Subcutaneous abdominal adipose tissue (tissue), 5 donors: ENCODE data around the gene GPR27.

Experiments used
- H3K27ac ChIP-seq: one replicate; pipeline ENCODE4 v1.7.0; 2013; ENCODE audit warnings: low read depth, mild to moderate bottlenecking, inconsistent platforms, low read length, moderate library complexity
- H3K27me3 ChIP-seq, 5 donors: one replicate each; pipeline ENCODE4 v1.7.0; 2013; ENCODE audit warnings: low read length in 5 of 5, inconsistent platforms in 1 of 5; ENCODE audit not compliant: control insufficient read depth in 5 of 5, insufficient read depth in 4 of 5
- H3K36me3 ChIP-seq, 5 donors: one replicate each; pipeline ENCODE4 v1.7.0; 2013; ENCODE audit warnings: low read length in 5 of 5; ENCODE audit not compliant: control insufficient read depth in 5 of 5, insufficient read depth in 5 of 5
- H3K4me1 ChIP-seq, 5 donors: one replicate each; pipeline ENCODE4 v1.7.0; 2013; ENCODE audit warnings: low read length in 5 of 5, mild to moderate bottlenecking in 3 of 5, moderate library complexity in 1 of 5; ENCODE audit not compliant: control insufficient read depth in 5 of 5, insufficient read depth in 5 of 5
- H3K4me3 ChIP-seq, 5 donors: one replicate each; pipeline ENCODE4 v1.7.0; 2013; ENCODE audit warnings: low read length in 5 of 5, low read depth in 1 of 5
- H3K9ac ChIP-seq, 5 donors: one replicate each; pipeline ENCODE4 v1.7.0; 2013; ENCODE audit warnings: low read length in 5 of 5, mild to moderate bottlenecking in 4 of 5, moderate library complexity in 3 of 5
- H3K9me3 ChIP-seq, 5 donors: one replicate each; pipeline ENCODE4 v1.7.0; 2013; ENCODE audit warnings: low read length in 5 of 5; ENCODE audit not compliant: control insufficient read depth in 5 of 5
- donor health status: healthy.
- donor health status: healthy.
- donor health status: healthy.
- donor health status: healthy.
- donor health status: healthy.

Gene GPR27

DNA sequence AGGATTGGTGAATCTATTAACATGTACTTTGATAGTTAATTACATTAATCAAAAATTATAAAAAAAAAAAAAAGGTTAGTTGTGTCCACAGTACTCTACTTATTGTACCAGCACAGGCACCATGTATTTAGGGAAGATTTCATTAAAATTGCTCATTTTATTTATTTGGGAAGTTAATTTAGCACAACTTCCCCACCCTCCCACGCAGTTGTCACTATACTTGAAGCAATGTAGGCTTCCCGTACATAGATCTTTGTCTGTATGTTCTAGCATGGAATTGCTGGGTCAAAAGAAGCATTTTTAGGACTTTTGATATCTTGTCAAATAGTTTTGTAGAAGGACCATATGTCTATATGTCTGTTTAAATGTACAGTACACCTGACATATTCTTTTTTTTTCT lies 4.4 kb downstream of the GPR27 start:
- Histone ChIP-seq H3K9ac (no peak overlapping the region), H3K36me3 (no peaks in the 10 kb centered on the region), H3K4me1 (peaks cover 0 to 10% (median 2%) of the 10 kb centered on the region in 5 donors), H3K27ac (no peak overlapping the region), H3K9me3 (no peaks in the 10 kb centered on the region), H3K27me3 (peaks cover 0 to 12% (median 4%) of the 10 kb centered on the region in 5 donors), H3K4me3 (no peak overlapping the region)

DNA sequence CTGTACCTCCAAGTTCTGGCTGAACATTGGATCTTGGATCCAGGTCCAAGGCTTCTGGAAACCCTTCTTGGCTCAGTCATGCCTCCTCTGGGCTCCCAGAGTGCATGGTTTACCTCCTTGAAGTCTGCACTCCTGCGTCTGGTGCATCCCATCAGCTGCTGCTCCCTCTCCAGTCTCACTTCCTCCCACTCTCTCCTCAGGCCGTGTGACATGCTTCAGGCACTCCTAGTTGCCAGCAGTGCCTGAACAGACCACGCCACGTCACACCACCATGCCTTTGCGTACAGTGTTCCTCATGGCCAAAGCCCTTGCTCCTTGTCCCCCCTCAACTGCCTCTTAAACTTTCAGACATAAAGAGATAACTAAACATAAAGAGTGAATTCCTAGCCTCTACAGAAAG lies 5.7 kb downstream of the GPR27 start:
- no peak overlapping the region for H3K4me3 ChIP-seq
- no peaks in the 10 kb centered on the region for H3K36me3 ChIP-seq
- H3K9me3 ChIP-seq = no peaks in the 10 kb centered on the region
- no peak overlapping the region for H3K9ac ChIP-seq
- no peak overlapping the region for H3K27ac ChIP-seq
- H3K27me3 ChIP-seq = peaks cover 0 to 12% (median 2%) of the 10 kb centered on the region in 5 donors
- peaks cover 0 to 4% (median 0%) of the 10 kb centered on the region in 5 donors for H3K4me1 ChIP-seq

GRCh38 chr3:71760140-71760539 lies 6.5 kb downstream of the GPR27 start:
- H3K36me3 ChIP-seq = no peaks in the 10 kb centered on the region
- no peaks in the 10 kb centered on the region for H3K9me3 ChIP-seq
- H3K27ac ChIP-seq = no peak overlapping the region
- H3K4me3 ChIP-seq = no peak overlapping the region
- H3K4me1 ChIP-seq = no peaks in the 10 kb centered on the region
- H3K27me3 ChIP-seq = peaks cover 0 to 7% (median 2%) of the 10 kb centered on the region in 5 donors
- H3K9ac ChIP-seq = no peak overlapping the region

DNA sequence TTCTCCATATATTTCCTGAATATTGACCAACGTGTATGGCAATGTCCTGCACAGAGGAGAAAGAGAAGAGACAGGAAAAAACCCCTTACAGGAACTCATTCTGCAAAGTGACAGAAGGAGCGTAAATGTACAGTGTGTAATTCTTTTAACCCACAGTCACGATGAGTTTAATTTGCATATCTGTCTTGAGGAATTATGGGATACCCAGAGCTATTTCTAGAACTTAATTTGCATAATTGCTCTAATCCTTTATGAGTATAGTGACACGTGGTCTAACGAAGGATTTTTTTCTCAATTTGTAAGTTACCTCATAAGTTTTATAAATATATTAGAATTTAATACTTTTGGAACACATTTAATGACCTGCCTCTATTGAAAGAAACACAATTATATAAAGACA lies 9.8 kb downstream of the GPR27 start:
- Histone ChIP-seq H3K36me3 (no peaks in the 10 kb centered on the region), H3K9me3 (no peaks in the 10 kb centered on the region), H3K9ac (no peak overlapping the region), H3K27ac (no peak overlapping the region), H3K4me3 (no peak overlapping the region), H3K4me1 (no peaks in the 10 kb centered on the region), H3K27me3 (peaks cover 0 to 5% (median 0%) of the 10 kb centered on the region in 5 donors)

DNA sequence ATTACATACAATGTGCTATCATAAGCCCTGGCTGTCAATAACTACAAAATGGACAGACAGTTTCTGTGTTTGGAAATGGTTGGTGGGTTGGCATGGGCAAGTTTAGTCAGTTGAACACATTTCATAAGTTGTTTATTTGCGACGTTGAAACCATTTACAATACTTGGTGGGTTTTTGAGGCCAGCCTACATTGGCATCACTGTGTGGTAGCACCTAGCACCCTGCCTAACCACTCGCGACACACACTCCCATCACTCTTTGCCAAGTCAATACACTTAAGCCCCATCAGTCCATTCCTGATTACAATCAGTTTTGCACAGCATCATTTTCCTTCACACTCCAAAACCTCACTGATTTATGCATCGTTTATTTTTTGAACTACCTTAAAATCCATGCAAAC lies 17.5 kb downstream of the GPR27 start:
- Histone ChIP-seq H3K9ac (no peak overlapping the region), H3K9me3 (no peaks in the 10 kb centered on the region), H3K4me1 (no peaks in the 10 kb centered on the region), H3K36me3 (no peaks in the 10 kb centered on the region), H3K27me3 (peaks cover 0 to 5% (median 3%) of the 10 kb centered on the region in 5 donors), H3K4me3 (no peak overlapping the region), H3K27ac (no peak overlapping the region)

DNA sequence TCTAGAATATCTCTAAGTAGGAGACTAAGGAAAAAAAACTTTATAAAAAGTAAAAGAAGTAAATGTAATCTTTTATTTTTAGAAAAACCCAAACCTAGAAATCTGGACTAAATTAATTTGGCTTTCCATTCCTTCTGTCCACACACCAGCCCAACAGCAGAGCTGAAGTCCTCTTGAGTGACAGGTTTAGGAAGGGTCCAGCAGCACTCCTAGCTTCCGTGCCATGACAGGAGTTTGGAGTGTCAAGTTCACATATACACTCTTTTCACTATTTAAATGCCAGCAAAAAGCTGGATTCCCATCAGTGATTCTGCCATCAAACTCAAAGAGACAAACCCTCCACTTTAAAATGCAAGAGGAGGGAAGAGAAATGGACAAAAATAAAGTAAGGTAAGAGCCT lies 18.2 kb downstream of the GPR27 start:
- peaks cover 0 to 5% (median 3%) of the 10 kb centered on the region in 5 donors for H3K27me3 ChIP-seq
- no peak overlapping the region for H3K4me3 ChIP-seq
- H3K9ac ChIP-seq = no peak overlapping the region
- no peaks in the 10 kb centered on the region for H3K4me1 ChIP-seq
- H3K27ac ChIP-seq = no peak overlapping the region
- H3K36me3 ChIP-seq = no peaks in the 10 kb centered on the region
- H3K9me3 ChIP-seq = no peaks in the 10 kb centered on the region

DNA sequence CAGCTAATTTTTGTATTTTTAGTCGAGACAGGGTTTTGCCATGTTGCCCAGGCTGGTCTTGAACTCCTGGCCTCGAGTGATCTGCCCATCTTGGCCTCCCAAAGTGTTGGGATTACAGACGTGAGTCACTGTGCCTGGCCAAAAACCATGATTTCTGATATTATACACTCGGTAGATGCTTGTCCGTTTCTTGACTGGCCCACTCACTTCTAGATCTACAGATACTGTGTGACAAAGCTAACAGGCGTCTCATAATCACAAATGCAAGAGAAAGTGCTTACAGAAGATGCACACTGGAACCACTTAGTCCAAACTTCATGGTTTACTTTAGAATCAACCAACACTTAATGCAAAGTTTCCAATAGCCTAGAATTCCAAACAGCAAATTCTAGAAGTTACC lies 22.9 kb downstream of the GPR27 start:
- no peak overlapping the region for H3K4me3 ChIP-seq
- H3K36me3 ChIP-seq = no peaks in the 10 kb centered on the region
- no peak overlapping the region for H3K9ac ChIP-seq
- H3K9me3 ChIP-seq = no peaks in the 10 kb centered on the region
- no peaks in the 10 kb centered on the region for H3K4me1 ChIP-seq
- peaks cover 4 to 22% (median 14%) of the 10 kb centered on the region in 5 donors for H3K27me3 ChIP-seq
- H3K27ac ChIP-seq = no peak overlapping the region

DNA sequence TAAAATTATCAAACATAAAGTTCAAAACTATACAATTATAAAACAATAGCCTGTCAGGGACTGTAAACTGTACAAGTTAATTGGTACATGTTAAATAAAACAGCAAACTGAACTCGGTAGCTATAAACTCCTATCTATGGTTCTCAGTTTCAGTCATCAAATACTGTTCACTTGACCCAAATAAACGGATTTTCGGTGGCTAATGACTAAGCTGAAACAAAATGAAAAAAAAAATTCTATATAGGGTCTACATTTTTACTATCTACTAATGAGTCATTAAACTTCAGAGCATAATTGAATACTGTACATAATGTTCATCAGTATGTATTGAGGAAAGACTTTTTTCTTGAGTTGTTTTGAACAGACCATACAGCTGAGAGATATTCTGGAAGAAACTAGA lies 24.7 kb downstream of the GPR27 start:
- Histone ChIP-seq H3K27me3 (peaks cover 10 to 36% (median 14%) of the 10 kb centered on the region in 5 donors), H3K4me3 (no peak overlapping the region), H3K9me3 (no peaks in the 10 kb centered on the region), H3K27ac (no peak overlapping the region), H3K4me1 (no peaks in the 10 kb centered on the region), H3K9ac (no peak overlapping the region), H3K36me3 (no peaks in the 10 kb centered on the region)

- Histone ChIP-seq H3K4me3 (no peak overlapping the region), H3K4me1 (peaks cover 0 to 7% (median 7%) of the 10 kb centered on the region in 5 donors), H3K36me3 (no peaks in the 10 kb centered on the region), H3K9me3 (no peaks in the 10 kb centered on the region), H3K9ac (no peak overlapping the region), H3K27me3 (peaks cover 20 to 50% (median 24%) of the 10 kb centered on the region in 5 donors), H3K27ac (no peak overlapping the region)
Measured at GRCh38 chr3:71779674-71780377, 26.2 kb downstream of the GPR27 start.

GRCh38 chr3:71780430-71780829 lies 26.8 kb downstream of the GPR27 start:
- Histone ChIP-seq H3K36me3 (no peaks in the 10 kb centered on the region), H3K27me3 (peaks cover 21 to 52% (median 25%) of the 10 kb centered on the region in 5 donors), H3K4me1 (peaks cover 0 to 10% (median 9%) of the 10 kb centered on the region in 5 donors), H3K27ac (no peak overlapping the region), H3K9ac (no peak overlapping the region), H3K4me3 (no peak overlapping the region), H3K9me3 (no peaks in the 10 kb centered on the region)
